ENCODE measurements around the gene PITPNM3. TPM values are rescaled to one million over a fixed set of nuclear protein-coding genes. Genes with fewer than 3 reads are reported as not detected.

PITPNM3 gene
- total RNA-seq, 1 experiment from 2014 or later = 0.44 TPM

GRCh38 chr17:6461246-6461645, 95.1 kb downstream of the PITPNM3 start:
- ATAC-seq = no peak
- no peak for DNase-seq (ENCODE audit: low read depth, low spot score)
- H3K27ac ChIP-seq (ENCODE audit: low read length) = no peak overlapping the region
- BruUV-seq (replicated peaks) = no TSS peak
- in situ Hi-C loops (cut with HindIII; ENCODE audit: low pct_unique_long_range_greater_than_20kb, low sequenced_read_pairs) = no loop called here
- H3K4me3 ChIP-seq (ENCODE audit: low read depth in 2 of 2, low read length in 2 of 2) = no peak overlapping the region
- no peaks in the 10 kb centered on the region for H3K9me3 ChIP-seq (ENCODE audit: control insufficient read depth, insufficient read depth, low read depth, low read length)
- H3K4me1 ChIP-seq (ENCODE audit: control insufficient read depth, insufficient read depth, low read length) = no peaks in the 10 kb centered on the region; the same call in 1 of the 2 replicates
- POLR2A ChIA-PET = no interaction called here
- CTCF ChIA-PET = no interaction called here
- no peaks in the 10 kb centered on the region for H3K36me3 ChIP-seq (ENCODE audit: control insufficient read depth, insufficient read depth, low read length)
- intact Hi-C loops (cut with micrococcal nuclease; ENCODE audit: unreplicated experiment) = no loop called here
- H3K27me3 ChIP-seq (ENCODE audit: control insufficient read depth, insufficient read depth, low read length) = no peaks in the 10 kb centered on the region
- TF ChIP-seq REST (IDR thresholded peaks at IDR 0.05; ENCODE audit: insufficient read depth in 1 of 2, low read depth in 2 of 2, low read length in 1 of 2) (no peak), TCF7L2 (IDR thresholded peaks at IDR 0.05; ENCODE audit: low read depth, low read length) (no peak), CTCF (IDR thresholded peaks at IDR 0.05) (no peak)

DNA sequence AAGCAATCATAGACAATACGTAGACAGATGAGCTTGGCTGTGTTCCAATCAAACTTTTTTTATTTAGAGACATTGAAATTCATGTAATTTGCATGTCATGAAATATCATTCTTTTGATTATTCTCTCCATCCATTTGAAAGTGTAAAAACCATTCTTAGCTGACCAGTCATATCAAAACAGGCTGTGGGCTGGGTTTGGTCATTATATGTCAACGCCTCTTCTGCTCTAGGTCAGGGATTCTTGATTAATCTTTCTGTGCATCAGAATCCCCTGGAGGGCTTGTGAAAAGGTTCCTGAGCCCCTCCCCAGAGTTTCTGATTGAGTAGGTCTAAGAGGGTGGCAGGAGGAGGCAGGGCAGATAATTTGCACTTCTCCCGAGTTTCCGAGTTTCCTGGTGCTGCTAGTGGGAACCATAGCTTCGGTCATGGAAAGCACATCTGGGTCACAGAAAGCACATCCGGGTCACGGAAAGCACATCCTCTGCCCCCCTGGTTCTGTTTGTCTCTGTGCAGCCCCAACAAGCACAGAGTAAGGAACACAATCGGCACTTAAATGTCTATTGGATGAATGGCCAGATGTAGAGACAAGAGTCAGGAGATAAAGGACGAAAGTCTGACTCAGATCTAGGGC, 95.7 kb downstream of the PITPNM3 start:
- BruUV-seq (replicated peaks) = no TSS peak
- H3K27me3 ChIP-seq (ENCODE audit: control insufficient read depth, insufficient read depth, low read length) = no peaks in the 10 kb centered on the region
- H3K9me3 ChIP-seq (ENCODE audit: control insufficient read depth, insufficient read depth, low read depth, low read length) = no peaks in the 10 kb centered on the region
- no peaks in the 10 kb centered on the region for H3K36me3 ChIP-seq (ENCODE audit: control insufficient read depth, insufficient read depth, low read length)
- no peak for TF ChIP-seq CTCF (IDR thresholded peaks at IDR 0.05)
- no peak for TF ChIP-seq TCF7L2 (IDR thresholded peaks at IDR 0.05; ENCODE audit: low read depth, low read length)
- TF ChIP-seq SIN3A (IDR thresholded peaks at IDR 0.05; ENCODE audit: borderline replicate concordance, insufficient read depth, low read depth, low read length) = no peak
- TF ChIP-seq POLR2AphosphoS5 (IDR thresholded peaks at IDR 0.05; ENCODE audit: low read depth, low read length) = no peak
- TF ChIP-seq REST (IDR thresholded peaks at IDR 0.05; ENCODE audit: insufficient read depth in 1 of 2, low read depth in 2 of 2, low read length in 1 of 2) = no peak
- ChIA-PET POLR2A (no interaction called here), CTCF (no interaction called here)
- intact Hi-C loops (cut with micrococcal nuclease; ENCODE audit: unreplicated experiment) (no loop called here), in situ Hi-C loops (cut with HindIII; ENCODE audit: low pct_unique_long_range_greater_than_20kb, low sequenced_read_pairs) (no loop called here)
- no peak overlapping the region for H3K4me3 ChIP-seq (ENCODE audit: low read depth in 2 of 2, low read length in 2 of 2)
- no peak for ATAC-seq
- no peaks in the 10 kb centered on the region; the same call in 1 of the 2 replicates for H3K4me1 ChIP-seq (ENCODE audit: control insufficient read depth, insufficient read depth, low read length)
- H3K27ac ChIP-seq (ENCODE audit: low read length) = no peak overlapping the region
- no peak for DNase-seq (ENCODE audit: low read depth, low spot score)
